HCT116 (cell line): ENCODE data around the gene BOLL. TPM values are rescaled to one million over a fixed set of nuclear protein-coding genes. Genes with fewer than 3 reads are reported as not detected.

Experiments used
- ELF1 ChIP-seq: IDR thresholded peaks from 2 replicates; pipeline ENCODE4 v1.6.1; 2012; ENCODE audit warnings: low read depth, borderline replicate concordance
- SP1 ChIP-seq: IDR thresholded peaks from 2 replicates; pipeline ENCODE4 v1.6.1; 2012; ENCODE audit warnings: low read depth
- total RNA-seq: library from RNA; stranded (reverse); gene quantifications from one replicate; pipeline ENCODE4 v1.2.1, GENCODE V29; 2021; ENCODE audit not compliant: unreplicated experiment

BOLL gene
- total RNA-seq, 1 experiment from 2014 or later = not detected

- no peak for TF ChIP-seq SP1
- TF ChIP-seq ELF1 = no peak
Observed at GRCh38 chr2:197677056-197677455, 108.1 kb downstream of the BOLL start (continued).

Other genes with a start within 250 kb of the BOLL start
- not detected for gene RFTN2, start 109.7 kb downstream of the BOLL start, total RNA-seq
- gene MARS2, start 80.0 kb downstream of the BOLL start, total RNA-seq = 14.4 TPM
- 0.07 TPM for gene PLCL1, start 19.3 kb upstream of the BOLL start, total RNA-seq